IPS-NIHi11 (cell line): ENCODE results near the gene ADGRG6.
"Not testable (repeated sequence)": the region's sequence is repeated elsewhere in the genome, so short reads cannot be mapped to it uniquely, and the experiment has no call there.

ENCODE experiments used
- DNase-seq: peaks from one replicate; pipeline ENCODE4 v3.0.0; 2012; ENCODE audit warnings: mixed read lengths, low spot score

ADGRG6 gene

DNA sequence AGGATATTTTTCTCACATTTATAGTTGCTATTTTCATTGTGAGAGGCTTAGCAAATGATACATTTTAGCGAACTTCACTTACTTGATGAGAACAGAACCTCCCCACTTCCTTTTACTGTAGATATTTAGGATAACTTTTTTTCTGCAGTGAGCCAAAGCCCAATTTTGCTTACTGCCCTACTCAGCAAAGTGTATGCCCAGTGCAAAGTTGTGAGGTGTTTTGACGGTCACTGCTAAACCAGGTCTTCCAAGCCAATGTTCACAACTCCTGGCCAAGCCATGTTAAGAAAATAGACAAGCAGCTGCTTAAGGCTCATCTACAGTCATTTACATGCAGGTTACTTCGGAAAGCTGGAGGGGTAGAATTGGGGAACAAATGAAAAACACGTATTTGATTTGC, 144.8 kb downstream of the ADGRG6 start:
- DNase-seq: no peak

- no peak for DNase-seq
These were observed 146.4 kb downstream of the ADGRG6 start for GRCh38 chr6:142448091-142448729.

DNA sequence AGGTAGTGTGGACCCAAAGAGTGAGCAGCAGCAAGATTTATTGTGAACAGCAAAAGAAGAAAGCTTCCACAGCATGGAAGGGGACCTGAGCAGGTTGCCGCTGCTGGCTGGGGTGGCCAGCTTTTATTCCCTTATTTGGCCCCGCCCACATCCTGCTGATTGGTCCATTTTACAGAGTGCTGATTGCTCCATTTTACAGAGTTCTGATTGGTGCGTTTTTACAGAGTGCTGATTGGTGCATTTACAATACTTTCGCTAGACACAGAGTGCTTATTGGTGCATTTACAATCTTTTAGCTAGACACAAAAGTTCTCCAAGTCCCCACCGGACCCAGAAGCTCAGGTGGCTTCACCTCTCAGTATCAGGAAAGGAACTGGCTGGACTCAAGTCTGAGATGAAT, 149.0 kb downstream of the ADGRG6 start:
- not testable (repeated sequence) for DNase-seq

DNA sequence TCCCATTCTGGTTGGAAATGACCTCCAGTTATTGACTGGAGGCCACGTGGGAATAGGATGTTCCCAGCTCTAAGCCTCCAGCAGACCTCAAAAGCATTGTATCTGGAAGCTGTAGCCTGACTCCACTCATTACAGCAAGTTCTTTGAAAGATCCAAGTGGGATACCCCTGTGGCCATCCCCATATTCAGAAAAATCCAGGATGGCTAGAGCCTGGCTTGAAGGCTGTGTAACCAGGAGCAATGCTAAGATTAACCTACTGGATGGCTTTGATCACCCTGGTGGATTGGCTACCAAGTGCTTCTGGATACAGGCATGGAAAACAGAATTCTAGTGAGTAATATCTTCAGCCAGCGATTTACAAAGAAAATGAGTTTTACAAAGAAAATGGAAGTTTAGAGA, 151.2 kb downstream of the ADGRG6 start:
- DNase-seq: no peak

GRCh38 chr6:142454196-142454595, 152.4 kb downstream of the ADGRG6 start:
- not testable (repeated sequence) for DNase-seq

DNA sequence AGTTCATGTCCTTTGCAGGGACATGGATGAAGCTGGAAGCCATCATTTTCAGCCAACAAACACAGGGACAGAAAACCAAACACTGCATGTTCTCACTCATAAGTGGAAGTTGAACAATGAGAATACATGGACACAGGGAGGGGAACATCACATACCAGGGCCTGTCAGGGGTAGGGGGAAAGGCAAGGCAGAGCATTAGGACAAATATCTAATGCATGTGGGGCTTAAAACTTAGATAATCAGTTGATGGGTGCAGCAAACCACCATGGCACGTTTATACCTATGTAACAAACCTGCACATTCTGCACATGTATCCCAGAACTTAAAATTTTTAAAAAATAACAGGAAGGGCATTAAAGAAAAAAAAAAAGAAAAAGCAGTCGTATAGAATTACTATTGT, 153.0 kb downstream of the ADGRG6 start:
- DNase-seq: not testable (repeated sequence)

- no peak for DNase-seq
These were observed 154.3 kb downstream of the ADGRG6 start for GRCh38 chr6:142455957-142456589.

- DNase-seq: no peak
These were observed 156.0 kb downstream of the ADGRG6 start for GRCh38 chr6:142457638-142458406.

GRCh38 chr6:142458836-142459235, 157.0 kb downstream of the ADGRG6 start:
- no peak for DNase-seq

GRCh38 chr6:142459271-142459670, 157.5 kb downstream of the ADGRG6 start:
- no peak for DNase-seq

- no peak for DNase-seq
These were observed 160.5 kb downstream of the ADGRG6 start for GRCh38 chr6:142462260-142462659.

GRCh38 chr6:142463988-142464387, 162.2 kb downstream of the ADGRG6 start:
- no peak for DNase-seq

DNA sequence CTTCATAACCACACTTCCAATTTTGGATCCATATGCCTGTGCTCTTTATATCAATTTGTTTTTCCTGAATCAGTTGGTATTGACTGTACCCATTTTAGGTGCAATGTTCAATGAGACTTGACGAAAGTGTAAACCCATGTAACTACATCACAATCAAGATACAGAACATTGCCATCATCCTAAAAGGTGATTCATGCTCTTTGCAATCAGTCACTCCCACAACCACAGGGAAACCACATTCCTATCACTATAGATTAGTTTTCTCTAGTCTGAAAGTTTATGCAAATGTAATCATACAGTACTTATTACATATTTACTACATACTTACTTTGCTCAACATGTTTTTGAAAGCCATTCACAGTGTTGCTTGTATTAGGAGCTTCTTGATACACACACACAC, 167.4 kb downstream of the ADGRG6 start:
- DNase-seq: no peak

- no peak for DNase-seq
These were observed 168.6 kb downstream of the ADGRG6 start for GRCh38 chr6:142470421-142470820.

DNA sequence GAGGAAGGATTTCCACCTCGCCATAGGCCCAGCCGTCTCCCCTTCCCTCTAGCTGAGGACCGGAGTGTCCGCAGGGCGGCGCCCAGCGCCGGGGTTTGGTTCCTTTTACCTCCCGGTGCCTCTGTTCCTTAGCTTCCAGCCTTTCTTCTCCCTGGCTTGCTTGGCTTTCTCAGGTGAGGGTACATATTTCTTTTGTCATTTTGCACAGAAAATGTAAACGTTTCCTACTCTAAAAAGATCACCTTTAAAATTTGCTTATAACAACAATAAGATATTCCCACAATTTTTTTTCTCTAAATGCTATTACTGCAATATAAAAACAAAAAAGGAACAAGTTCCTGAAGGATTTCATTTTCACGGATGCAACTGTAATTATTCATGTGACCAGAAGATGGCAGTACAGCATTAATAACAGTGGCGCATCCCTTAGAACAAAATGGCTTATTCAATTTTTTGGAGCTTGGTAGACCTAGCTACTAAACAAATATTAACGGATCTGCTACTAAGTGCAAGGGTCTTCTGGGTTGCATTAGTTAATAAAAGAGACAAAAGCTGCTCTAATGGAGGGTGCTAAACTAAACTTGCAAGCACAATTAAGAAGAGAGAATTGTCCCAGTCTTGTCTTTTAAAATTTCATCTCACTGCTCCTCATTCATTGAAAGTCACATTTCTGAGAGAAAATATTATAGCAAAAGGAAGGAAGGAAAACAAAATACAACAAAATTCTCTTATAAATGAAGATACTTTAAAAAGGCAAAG, 172.9 kb downstream of the ADGRG6 start:
- peak; percentile 77 for DNase-seq

GRCh38 chr6:142476452-142476851, 174.6 kb downstream of the ADGRG6 start:
- DNase-seq: no peak

GRCh38 chr6:142478117-142478516, 176.3 kb downstream of the ADGRG6 start:
- DNase-seq: peak; percentile 22

- no peak for DNase-seq
These were observed 179.7 kb downstream of the ADGRG6 start for GRCh38 chr6:142481466-142481865.

GRCh38 chr6:142482249-142482648, 180.4 kb downstream of the ADGRG6 start:
- no peak for DNase-seq

DNA sequence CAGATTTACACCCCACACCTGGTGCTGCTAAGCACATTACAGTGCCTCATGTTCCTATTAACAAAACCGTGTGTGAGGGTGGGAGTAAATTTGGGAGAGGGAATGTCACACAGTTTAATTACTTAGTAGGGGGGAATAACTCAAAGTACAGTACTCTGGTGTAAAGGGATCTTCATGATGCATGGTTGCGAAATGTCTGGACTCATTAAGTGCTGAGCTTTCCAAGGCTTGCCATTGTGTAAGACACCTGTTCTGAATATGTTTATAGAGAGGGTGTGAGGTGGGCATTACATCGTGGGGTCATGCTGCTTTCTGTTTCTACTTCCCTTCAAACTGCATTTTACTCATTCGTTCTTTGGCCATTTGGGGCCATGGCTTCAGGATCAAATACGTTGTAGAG, 181.2 kb downstream of the ADGRG6 start:
- no peak for DNase-seq

- no peak for DNase-seq
These were observed 183.4 kb downstream of the ADGRG6 start for GRCh38 chr6:142485256-142485655.
